ENCODE data around the gene ZNF385A. TPM values are rescaled to one million over a fixed set of nuclear protein-coding genes. Genes with fewer than 3 reads are reported as not detected.

The ZNF385A gene
- total and polyA plus RNA-seq, 9 of the 15 experiments (the other 6 are each of a cell fraction or from before 2014, with no cell fraction given), result 1.0 to 111 (median 7.7) TPM

- TF ChIP-seq, protein P1, sequence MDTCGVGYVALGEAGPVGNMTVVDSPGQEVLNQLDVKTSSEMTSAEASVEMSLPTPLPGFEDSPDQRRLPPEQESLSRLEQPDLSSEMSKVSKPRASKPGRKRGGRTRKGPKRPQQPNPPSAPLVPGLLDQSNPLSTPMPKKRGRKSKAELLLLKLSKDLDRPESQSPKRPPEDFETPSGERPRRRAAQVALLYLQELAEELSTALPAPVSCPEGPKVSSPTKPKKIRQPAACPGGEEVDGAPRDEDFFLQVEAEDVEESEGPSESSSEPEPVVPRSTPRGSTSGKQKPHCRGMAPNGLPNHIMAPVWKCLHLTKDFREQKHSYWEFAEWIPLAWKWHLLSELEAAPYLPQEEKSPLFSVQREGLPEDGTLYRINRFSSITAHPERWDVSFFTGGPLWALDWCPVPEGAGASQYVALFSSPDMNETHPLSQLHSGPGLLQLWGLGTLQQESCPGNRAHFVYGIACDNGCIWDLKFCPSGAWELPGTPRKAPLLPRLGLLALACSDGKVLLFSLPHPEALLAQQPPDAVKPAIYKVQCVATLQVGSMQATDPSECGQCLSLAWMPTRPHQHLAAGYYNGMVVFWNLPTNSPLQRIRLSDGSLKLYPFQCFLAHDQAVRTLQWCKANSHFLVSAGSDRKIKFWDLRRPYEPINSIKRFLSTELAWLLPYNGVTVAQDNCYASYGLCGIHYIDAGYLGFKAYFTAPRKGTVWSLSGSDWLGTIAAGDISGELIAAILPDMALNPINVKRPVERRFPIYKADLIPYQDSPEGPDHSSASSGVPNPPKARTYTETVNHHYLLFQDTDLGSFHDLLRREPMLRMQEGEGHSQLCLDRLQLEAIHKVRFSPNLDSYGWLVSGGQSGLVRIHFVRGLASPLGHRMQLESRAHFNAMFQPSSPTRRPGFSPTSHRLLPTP (IDR thresholded peaks at IDR 0.05; ENCODE audit: borderline replicate concordance, extremely low read depth, insufficient read length), result no peak
- TF ChIP-seq DPF2 (IDR thresholded peaks at IDR 0.05) (no peak), TAF7 (tag; IDR thresholded peaks at IDR 0.05) (no peak), LARP7 (IDR thresholded peaks at IDR 0.05) (no peak), ATF7 (IDR thresholded peaks at IDR 0.05) (peak; percentile 47; the same call in 1 of the 2 replicates), NR4A1 (CRISPR knock-in tag; IDR thresholded peaks at IDR 0.05) (no peak), NR4A1 (tag; IDR thresholded peaks at IDR 0.05) (no peak), ZNF699 (CRISPR knock-in tag; IDR thresholded peaks at IDR 0.05; ENCODE audit: insufficient replicate concordance) (no peak), CTCFL (IDR thresholded peaks at IDR 0.05; ENCODE audit: borderline replicate concordance, insufficient read depth, low read depth, low read length, poor library complexity, severe bottlenecking) (no peak), HBP1 (CRISPR knock-in tag; IDR thresholded peaks at IDR 0.05) (no peak), ETV6 (IDR thresholded peaks at IDR 0.05; ENCODE audit: borderline replicate concordance in 1 of 2, low read depth in 2 of 2, low read length in 1 of 2) (no peak), ETV6 (CRISPR knock-in tag; IDR thresholded peaks at IDR 0.05; ENCODE audit: borderline replicate concordance) (no peak), ZFX (CRISPR knock-in tag; IDR thresholded peaks at IDR 0.05) (no peak), CBX3 (IDR thresholded peaks at IDR 0.05; ENCODE audit: borderline replicate concordance in 1 of 2, low read length in 2 of 2) (no peak)
- TF ChIP-seq, protein P2, sequence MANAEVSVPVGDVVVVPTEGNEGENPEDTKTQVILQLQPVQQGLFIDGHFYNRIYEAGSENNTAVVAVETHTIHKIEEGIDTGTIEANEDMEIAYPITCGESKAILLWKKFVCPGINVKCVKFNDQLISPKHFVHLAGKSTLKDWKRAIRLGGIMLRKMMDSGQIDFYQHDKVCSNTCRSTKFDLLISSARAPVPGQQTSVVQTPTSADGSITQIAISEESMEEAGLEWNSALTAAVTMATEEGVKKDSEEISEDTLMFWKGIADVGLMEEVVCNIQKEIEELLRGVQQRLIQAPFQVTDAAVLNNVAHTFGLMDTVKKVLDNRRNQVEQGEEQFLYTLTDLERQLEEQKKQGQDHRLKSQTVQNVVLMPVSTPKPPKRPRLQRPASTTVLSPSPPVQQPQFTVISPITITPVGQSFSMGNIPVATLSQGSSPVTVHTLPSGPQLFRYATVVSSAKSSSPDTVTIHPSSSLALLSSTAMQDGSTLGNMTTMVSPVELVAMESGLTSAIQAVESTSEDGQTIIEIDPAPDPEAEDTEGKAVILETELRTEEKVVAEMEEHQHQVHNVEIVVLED (CRISPR knock-in tag; IDR thresholded peaks at IDR 0.05), result no peak
- TF ChIP-seq, protein P3, sequence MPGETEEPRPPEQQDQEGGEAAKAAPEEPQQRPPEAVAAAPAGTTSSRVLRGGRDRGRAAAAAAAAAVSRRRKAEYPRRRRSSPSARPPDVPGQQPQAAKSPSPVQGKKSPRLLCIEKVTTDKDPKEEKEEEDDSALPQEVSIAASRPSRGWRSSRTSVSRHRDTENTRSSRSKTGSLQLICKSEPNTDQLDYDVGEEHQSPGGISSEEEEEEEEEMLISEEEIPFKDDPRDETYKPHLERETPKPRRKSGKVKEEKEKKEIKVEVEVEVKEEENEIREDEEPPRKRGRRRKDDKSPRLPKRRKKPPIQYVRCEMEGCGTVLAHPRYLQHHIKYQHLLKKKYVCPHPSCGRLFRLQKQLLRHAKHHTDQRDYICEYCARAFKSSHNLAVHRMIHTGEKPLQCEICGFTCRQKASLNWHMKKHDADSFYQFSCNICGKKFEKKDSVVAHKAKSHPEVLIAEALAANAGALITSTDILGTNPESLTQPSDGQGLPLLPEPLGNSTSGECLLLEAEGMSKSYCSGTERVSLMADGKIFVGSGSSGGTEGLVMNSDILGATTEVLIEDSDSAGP (CRISPR knock-in tag; IDR thresholded peaks at IDR 0.05), result peak; percentile 84
- TF ChIP-seq, protein P4, sequence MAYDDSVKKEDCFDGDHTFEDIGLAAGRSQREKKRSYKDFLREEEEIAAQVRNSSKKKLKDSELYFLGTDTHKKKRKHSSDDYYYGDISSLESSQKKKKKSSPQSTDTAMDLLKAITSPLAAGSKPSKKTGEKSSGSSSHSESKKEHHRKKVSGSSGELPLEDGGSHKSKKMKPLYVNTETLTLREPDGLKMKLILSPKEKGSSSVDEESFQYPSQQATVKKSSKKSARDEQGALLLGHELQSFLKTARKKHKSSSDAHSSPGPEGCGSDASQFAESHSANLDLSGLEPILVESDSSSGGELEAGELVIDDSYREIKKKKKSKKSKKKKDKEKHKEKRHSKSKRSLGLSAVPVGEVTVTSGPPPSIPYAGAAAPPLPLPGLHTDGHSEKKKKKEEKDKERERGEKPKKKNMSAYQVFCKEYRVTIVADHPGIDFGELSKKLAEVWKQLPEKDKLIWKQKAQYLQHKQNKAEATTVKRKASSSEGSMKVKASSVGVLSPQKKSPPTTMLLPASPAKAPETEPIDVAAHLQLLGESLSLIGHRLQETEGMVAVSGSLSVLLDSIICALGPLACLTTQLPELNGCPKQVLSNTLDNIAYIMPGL (CRISPR knock-in tag; IDR thresholded peaks at IDR 0.05), result no peak
Measured at GRCh38 chr12:54356951-54357356, 27.6 kb downstream of the ZNF385A start (continued).
